Measurements from ENCODE around the gene WARS2.

The WARS2 gene

DNA sequence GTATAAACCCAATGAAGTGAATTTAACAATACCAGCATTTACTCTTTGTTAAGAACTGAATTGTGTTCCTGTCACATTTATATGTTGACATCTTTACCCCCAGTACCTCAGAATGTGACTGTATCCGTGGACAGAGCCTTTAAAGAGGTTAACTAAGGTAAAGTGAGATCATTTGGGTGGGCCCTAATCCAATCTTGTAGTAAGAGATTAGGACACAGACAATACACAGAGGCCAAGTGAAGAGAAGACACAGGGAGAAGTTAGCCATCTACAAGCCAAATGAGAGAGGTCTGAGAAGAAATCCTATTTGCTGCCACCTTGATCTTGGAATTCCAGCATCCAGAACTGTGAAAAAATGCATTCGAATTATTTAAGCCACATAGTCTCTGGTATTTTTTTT lies 22.9 kb upstream of the WARS2 start:
- TF ChIP-seq REST (IDR thresholded peaks at IDR 0.05; ENCODE audit: low read depth): no peak
- no peak for TF ChIP-seq TEAD4 (IDR thresholded peaks at IDR 0.05)
- TF ChIP-seq, protein P1, sequence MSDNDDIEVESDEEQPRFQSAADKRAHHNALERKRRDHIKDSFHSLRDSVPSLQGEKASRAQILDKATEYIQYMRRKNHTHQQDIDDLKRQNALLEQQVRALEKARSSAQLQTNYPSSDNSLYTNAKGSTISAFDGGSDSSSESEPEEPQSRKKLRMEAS (IDR thresholded peaks at IDR 0.05): no peak

DNA sequence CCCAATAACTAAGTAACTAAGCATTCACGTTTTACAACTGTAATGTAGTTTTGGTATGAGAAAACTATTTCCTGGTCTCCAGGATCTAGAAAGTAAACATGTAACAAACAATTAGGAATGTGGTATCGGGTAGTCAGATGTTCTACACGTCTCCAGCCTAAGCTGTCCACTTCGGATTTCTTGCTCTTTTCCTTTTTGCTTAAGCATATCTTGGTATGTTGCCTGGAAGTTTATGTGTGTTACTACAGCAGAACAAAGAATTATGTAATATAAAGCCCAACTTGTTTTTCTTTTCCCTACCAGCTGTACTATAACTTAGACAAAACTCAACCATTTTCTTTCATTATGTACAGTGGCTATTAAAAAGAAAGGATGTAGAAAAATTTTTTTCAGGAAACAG lies 20.4 kb upstream of the WARS2 start:
- TF ChIP-seq, protein P1 (IDR thresholded peaks at IDR 0.05): no peak
- TF ChIP-seq TAF1 (IDR thresholded peaks at IDR 0.05; ENCODE audit: low read depth) (no peak), CEBPB (IDR thresholded peaks at IDR 0.05) (no peak), EP300 (IDR thresholded peaks at IDR 0.05; ENCODE audit: borderline replicate concordance) (no peak), CREB1 (IDR thresholded peaks at IDR 0.05; ENCODE audit: low read depth) (no peak), ZBTB7A (IDR thresholded peaks at IDR 0.05; ENCODE audit: low read depth) (no peak), TEAD4 (IDR thresholded peaks at IDR 0.05) (no peak), RAD21 (IDR thresholded peaks at IDR 0.05; ENCODE audit: low read depth) (no peak), FOXM1 (IDR thresholded peaks at IDR 0.05; ENCODE audit: borderline replicate concordance, low read depth) (no peak), YY1 (IDR thresholded peaks at IDR 0.05; ENCODE audit: low read depth) (no peak), TCF12 (IDR thresholded peaks at IDR 0.05; ENCODE audit: low read depth) (no peak), USF1 (IDR thresholded peaks at IDR 0.05) (no peak), NFIC (IDR thresholded peaks at IDR 0.05) (no peak), EGR1 (IDR thresholded peaks at IDR 0.05) (no peak), REST (IDR thresholded peaks at IDR 0.05; ENCODE audit: low read depth) (no peak)

DNA sequence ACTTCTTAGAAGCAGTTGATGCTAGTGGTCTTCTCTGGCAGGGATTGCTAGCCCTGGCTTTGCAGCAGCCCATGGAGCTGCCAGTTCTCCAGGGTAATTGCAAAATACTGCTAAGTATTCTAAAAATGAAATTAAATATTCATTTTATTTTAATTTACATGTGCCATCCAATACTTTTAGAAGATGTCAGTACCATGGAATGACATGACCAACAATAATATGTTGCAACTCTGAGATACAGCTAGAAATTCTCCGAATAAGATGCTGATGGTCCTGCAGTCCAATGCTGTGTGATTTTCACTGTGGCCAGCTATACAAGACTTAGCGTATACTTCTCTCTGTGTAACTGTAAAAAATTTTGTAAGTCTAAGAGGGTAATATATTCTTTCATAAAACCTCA lies 20.0 kb upstream of the WARS2 start:
- no peak for TF ChIP-seq YY1 (IDR thresholded peaks at IDR 0.05; ENCODE audit: low read depth)
- no peak for TF ChIP-seq RAD21 (IDR thresholded peaks at IDR 0.05; ENCODE audit: low read depth)
- no peak for TF ChIP-seq ZBTB7A (IDR thresholded peaks at IDR 0.05; ENCODE audit: low read depth)
- no peak for TF ChIP-seq NFIC (IDR thresholded peaks at IDR 0.05)
- TF ChIP-seq EGR1 (IDR thresholded peaks at IDR 0.05): no peak
- TF ChIP-seq CREB1 (IDR thresholded peaks at IDR 0.05; ENCODE audit: low read depth): no peak
- no peak for TF ChIP-seq EP300 (IDR thresholded peaks at IDR 0.05; ENCODE audit: borderline replicate concordance)
- no peak for TF ChIP-seq USF1 (IDR thresholded peaks at IDR 0.05)

DNA sequence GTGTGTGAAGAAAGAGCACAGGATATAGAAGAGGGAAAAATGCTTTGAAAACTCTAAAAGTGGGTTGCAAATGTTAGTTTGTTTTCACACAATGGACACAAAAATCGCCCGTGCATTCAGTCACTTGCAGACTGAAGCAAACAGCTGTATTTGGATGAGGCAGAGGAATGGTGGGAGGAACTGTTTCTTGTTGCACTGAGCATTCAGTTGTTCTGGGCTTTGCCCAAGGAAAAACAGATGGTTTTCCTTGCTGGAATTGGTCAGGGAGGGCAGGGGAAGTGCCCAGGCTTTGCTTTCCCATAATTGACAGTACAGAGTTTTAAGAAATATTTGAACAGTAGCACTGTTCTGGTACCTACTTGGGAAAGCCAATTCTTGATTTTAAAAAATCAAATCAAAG lies 19.5 kb upstream of the WARS2 start:
- no peak for TF ChIP-seq TCF12 (IDR thresholded peaks at IDR 0.05; ENCODE audit: low read depth)
- TF ChIP-seq ZBTB7A (IDR thresholded peaks at IDR 0.05; ENCODE audit: low read depth): no peak
- no peak for TF ChIP-seq REST (IDR thresholded peaks at IDR 0.05; ENCODE audit: low read depth)
- TF ChIP-seq FOXM1 (IDR thresholded peaks at IDR 0.05; ENCODE audit: borderline replicate concordance, low read depth): no peak
- no peak for TF ChIP-seq USF1 (IDR thresholded peaks at IDR 0.05)
- no peak for TF ChIP-seq EGR1 (IDR thresholded peaks at IDR 0.05)
- TF ChIP-seq NFIC (IDR thresholded peaks at IDR 0.05): no peak
- TF ChIP-seq, protein P1 (IDR thresholded peaks at IDR 0.05): no peak
- no peak for TF ChIP-seq RAD21 (IDR thresholded peaks at IDR 0.05; ENCODE audit: low read depth)
- TF ChIP-seq CREB1 (IDR thresholded peaks at IDR 0.05; ENCODE audit: low read depth): no peak
- no peak for TF ChIP-seq CEBPB (IDR thresholded peaks at IDR 0.05)
- no peak for TF ChIP-seq YY1 (IDR thresholded peaks at IDR 0.05; ENCODE audit: low read depth)
